Measurements from ENCODE around the gene SKA1. TPM values are rescaled to one million over a fixed set of nuclear protein-coding genes. Genes with fewer than 3 reads are reported as not detected.
"Not testable (repeated sequence)": the region's sequence is repeated elsewhere in the genome, so short reads cannot be mapped to it uniquely, and the experiment has no call there.

SKA1 gene
- total RNA-seq, 2 donors from 2014 or later = 3.6 to 21.3 TPM

DNA sequence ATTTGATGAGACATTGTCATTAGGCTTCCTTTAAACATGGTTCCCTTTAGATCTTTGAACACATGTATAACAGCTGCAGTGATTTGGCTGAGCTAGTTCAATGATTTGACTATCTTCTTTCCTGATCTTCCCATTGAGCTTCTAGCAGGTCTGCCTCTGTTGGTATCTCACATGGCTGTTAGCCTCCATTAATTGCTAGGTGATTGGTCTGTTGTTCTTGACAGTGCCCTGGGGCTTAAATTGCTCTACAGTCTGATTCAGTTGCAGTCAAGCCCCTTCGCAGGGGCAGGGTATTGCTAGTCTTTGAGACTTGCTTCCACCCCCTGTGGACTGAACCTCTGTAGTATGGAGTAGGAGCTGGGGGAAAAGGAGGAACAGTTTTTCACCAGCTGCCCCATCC, 24.1 kb downstream of the SKA1 start:
- H3K9ac ChIP-seq (ENCODE audit: low read depth in 2 of 2, low read length in 2 of 2) = no peak overlapping the region
- H3K9me3 ChIP-seq = no peaks in the 10 kb centered on the region
- TF ChIP-seq, protein P1, sequence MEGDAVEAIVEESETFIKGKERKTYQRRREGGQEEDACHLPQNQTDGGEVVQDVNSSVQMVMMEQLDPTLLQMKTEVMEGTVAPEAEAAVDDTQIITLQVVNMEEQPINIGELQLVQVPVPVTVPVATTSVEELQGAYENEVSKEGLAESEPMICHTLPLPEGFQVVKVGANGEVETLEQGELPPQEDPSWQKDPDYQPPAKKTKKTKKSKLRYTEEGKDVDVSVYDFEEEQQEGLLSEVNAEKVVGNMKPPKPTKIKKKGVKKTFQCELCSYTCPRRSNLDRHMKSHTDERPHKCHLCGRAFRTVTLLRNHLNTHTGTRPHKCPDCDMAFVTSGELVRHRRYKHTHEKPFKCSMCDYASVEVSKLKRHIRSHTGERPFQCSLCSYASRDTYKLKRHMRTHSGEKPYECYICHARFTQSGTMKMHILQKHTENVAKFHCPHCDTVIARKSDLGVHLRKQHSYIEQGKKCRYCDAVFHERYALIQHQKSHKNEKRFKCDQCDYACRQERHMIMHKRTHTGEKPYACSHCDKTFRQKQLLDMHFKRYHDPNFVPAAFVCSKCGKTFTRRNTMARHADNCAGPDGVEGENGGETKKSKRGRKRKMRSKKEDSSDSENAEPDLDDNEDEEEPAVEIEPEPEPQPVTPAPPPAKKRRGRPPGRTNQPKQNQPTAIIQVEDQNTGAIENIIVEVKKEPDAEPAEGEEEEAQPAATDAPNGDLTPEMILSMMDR (IDR thresholded peaks at IDR 0.05) = no peak
- H3K36me3 ChIP-seq = no peaks in the 10 kb centered on the region
- intact Hi-C loops (cut with DNase I) = no loop called here
- H3K4me1 ChIP-seq = no peaks in the 10 kb centered on the region
- H3K27ac ChIP-seq = no peak overlapping the region
- DNase-seq = no peak
- no peak overlapping the region for H3K4me3 ChIP-seq
- H3K27me3 ChIP-seq = no peaks in the 10 kb centered on the region

DNA sequence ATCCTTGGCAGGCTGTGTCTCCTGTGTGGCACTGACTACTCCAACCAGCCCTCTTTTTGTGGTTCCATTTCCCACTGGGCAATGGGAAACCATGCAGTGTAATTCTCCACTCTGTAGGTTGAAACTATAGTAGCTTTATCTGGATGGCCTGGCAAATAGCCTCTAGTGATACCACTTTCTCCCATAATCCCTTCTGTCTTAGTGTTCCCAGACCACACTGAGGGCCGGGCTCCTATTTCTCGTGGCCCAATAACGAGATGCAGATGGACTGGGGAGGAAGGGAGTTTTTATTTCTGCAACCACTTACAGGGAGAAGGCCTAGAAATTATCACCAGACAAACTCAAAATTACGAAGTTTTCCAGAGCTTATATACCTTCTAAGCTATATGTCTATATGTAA, 24.7 kb downstream of the SKA1 start:
- H3K36me3 ChIP-seq = no peaks in the 10 kb centered on the region
- intact Hi-C loops (cut with DNase I) = no loop called here
- no peak overlapping the region for H3K27ac ChIP-seq
- H3K4me1 ChIP-seq = no peaks in the 10 kb centered on the region
- TF ChIP-seq, protein P1 (IDR thresholded peaks at IDR 0.05) = no peak
- H3K4me3 ChIP-seq = no peak overlapping the region
- H3K9ac ChIP-seq (ENCODE audit: low read depth in 2 of 2, low read length in 2 of 2) = no peak overlapping the region
- no peak for DNase-seq
- H3K27me3 ChIP-seq = no peaks in the 10 kb centered on the region
- no peaks in the 10 kb centered on the region for H3K9me3 ChIP-seq

DNA sequence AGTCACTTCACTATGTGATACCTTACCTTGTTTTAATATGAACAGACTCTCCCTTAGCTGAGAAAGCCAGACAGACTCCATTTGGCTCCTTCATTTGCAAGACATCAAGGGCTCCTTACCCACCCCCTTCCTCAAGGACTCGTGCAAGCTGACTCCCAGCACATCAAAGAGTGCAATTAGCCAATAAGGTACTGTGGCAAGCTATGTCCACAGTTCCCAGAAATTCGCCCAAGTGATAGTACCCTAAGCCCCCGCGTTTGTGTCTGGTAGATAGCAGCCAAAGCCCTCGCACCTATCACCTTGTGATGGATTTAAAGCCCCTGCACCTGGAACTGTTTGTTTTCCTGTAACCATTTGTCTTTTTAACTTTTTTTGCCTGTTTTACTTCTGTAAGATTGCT, 25.6 kb downstream of the SKA1 start:
- H3K36me3 ChIP-seq; H3K27me3 ChIP-seq; H3K9ac ChIP-seq (ENCODE audit: low read depth in 2 of 2, low read length in 2 of 2); H3K4me1 ChIP-seq; DNase-seq; H3K27ac ChIP-seq; intact Hi-C loops (cut with DNase I); H3K4me3 ChIP-seq; H3K9me3 ChIP-seq: not testable (repeated sequence)

DNA sequence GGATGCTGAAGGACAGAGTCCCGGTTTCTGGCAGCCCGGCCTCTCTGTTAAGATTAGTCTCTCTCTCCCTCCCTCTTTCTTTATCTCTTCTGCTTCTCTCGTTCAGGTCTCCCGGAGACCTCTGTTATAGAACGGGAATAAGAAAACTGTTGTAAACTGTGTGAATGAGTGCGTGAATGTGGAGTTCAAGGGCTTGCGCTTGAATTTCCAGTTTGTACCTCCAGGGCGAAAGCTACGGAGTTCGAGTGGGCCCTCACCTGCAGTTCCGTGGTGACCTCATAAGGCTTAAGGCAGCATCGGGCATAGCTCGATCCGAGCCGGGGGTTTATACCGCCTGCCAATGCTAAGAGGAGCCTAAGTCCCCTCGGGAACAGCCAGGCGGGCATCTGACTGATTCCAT, 26.4 kb downstream of the SKA1 start:
- Histone ChIP-seq H3K4me1 (no peaks in the 10 kb centered on the region), H3K9ac (ENCODE audit: low read depth in 2 of 2, low read length in 2 of 2) (no peak overlapping the region), H3K4me3 (no peak overlapping the region), H3K27ac (no peak overlapping the region), H3K27me3 (no peaks in the 10 kb centered on the region), H3K9me3 (no peaks in the 10 kb centered on the region), H3K36me3 (no peaks in the 10 kb centered on the region)
- no peak for DNase-seq
- TF ChIP-seq, protein P1 (IDR thresholded peaks at IDR 0.05) = no peak
- intact Hi-C loops (cut with DNase I) = no loop called here

DNA sequence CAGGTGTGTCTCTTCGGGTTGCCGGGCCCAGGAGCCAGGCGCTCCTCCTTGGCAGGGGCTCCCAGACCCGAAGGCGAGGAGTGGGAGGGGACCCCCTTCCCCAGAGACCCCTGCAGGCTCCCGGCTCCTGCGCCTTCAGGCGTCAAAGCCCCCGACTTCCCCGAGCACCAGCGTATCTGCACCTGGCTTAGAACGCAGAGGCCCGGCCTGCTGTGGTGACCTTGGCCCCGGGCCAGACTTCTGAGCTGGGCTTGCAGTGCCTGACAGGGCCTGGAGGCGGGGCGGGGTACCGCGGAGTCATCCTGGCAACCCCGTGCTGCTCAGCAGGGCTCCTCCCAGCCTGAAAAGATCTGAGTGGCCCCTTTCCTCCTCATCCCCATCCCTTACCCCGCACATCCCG, 27.0 kb downstream of the SKA1 start:
- H3K9me3 ChIP-seq = no peaks in the 10 kb centered on the region
- no peaks in the 10 kb centered on the region for H3K27me3 ChIP-seq
- intact Hi-C loops (cut with DNase I) = no loop called here
- no peak overlapping the region for H3K4me3 ChIP-seq
- no peak overlapping the region for H3K9ac ChIP-seq (ENCODE audit: low read depth in 2 of 2, low read length in 2 of 2)
- no peaks in the 10 kb centered on the region for H3K36me3 ChIP-seq
- peak; percentile 68 for DNase-seq
- H3K27ac ChIP-seq = no peak overlapping the region
- H3K4me1 ChIP-seq = no peaks in the 10 kb centered on the region
- TF ChIP-seq, protein P1 (IDR thresholded peaks at IDR 0.05) = no peak

DNA sequence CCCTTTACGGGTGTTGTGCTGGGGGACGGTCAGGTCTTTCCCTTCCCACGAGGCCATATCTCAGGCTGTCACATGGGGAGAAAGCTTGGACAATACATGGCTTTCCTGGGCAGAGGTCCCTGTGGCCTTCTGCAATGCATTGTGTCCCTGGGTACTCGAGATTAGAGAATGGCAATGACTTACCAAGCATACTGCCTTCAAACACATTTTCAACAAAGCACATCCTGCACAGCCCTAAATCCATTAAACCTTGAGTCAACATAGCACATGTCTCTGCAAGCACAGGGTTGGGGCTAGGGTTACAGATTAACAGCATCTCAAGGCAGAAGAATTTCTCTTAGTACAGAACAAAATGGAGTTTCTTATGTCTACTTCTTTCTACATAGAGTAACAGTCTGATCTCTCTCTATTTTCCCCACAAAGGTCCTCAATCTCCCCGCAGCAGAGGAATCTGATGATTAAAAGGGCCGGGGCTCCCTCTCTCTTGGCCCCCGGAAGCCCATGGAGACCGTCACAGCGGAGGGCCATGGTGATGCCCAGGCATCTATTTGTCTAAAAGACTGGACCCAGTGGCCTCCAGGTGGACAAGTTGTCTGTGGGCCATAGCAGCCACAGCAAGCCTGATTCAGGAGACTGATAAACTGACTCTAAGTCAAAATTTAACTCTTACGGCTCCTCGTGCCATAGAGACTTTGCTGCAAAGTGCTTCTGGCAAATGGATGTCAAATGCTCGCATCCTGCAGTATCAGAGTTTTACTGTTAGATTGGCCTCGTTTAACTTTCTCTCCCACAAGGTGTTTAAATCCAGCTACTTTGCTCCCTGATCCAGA, 30.1 kb downstream of the SKA1 start:
- H3K27me3 ChIP-seq; H3K36me3 ChIP-seq; H3K4me3 ChIP-seq; H3K4me1 ChIP-seq; H3K27ac ChIP-seq; intact Hi-C loops (cut with DNase I); H3K9me3 ChIP-seq; H3K9ac ChIP-seq (ENCODE audit: low read depth in 2 of 2, low read length in 2 of 2); DNase-seq: not testable (repeated sequence)
